Astrocyte of the hippocampus (primary cell): ENCODE measurements around the gene TMEM145.
A peak's percentile ranks its signal among the peaks of the same experiment; 100 is the strongest.
"Not testable (repeated sequence)": the region's sequence is repeated elsewhere in the genome, so short reads cannot be mapped to it uniquely, and the experiment has no call there.

ENCODE experiments used
- DNase-seq: peaks from one replicate; pipeline ENCODE4 v3.0.0; 2011; ENCODE audit warnings: low read depth, low spot score

The TMEM145 gene

GRCh38 chr19:42313840-42314755, 989 bp downstream of the TMEM145 start:
- no peak for DNase-seq

GRCh38 chr19:42315024-42315423, 1.9 kb downstream of the TMEM145 start:
- DNase-seq, result no peak

- DNase-seq, result no peak
These were observed 3.4 kb downstream of the TMEM145 start for GRCh38 chr19:42316223-42317211.

GRCh38 chr19:42317535-42317934, 4.4 kb downstream of the TMEM145 start:
- DNase-seq, result no peak

- DNase-seq, result no peak
These were observed 9.2 kb downstream of the TMEM145 start for GRCh38 chr19:42322305-42322704.

- DNase-seq, result no peak
These were observed 10.4 kb downstream of the TMEM145 start for GRCh38 chr19:42323473-42323851.

GRCh38 chr19:42323852-42324654, 10.9 kb downstream of the TMEM145 start:
- peak; percentile 20 for DNase-seq

GRCh38 chr19:42324655-42325307, 11.7 kb downstream of the TMEM145 start:
- no peak for DNase-seq

GRCh38 chr19:42325308-42325895, 12.3 kb downstream of the TMEM145 start, which contains the start of gene MEGF8:
MEGF8 (plus strand) TSS chr19:42325635; CDS start chr19:42326244, 609 bp downstream.
- DNase-seq, result peak; percentile 100

- peak; percentile 27 for DNase-seq
These were observed 13.0 kb downstream of the TMEM145 start for GRCh38 chr19:42325896-42326771.

GRCh38 chr19:42326969-42327368, 13.9 kb downstream of the TMEM145 start:
- no peak for DNase-seq

GRCh38 chr19:42327381-42327780, 14.3 kb downstream of the TMEM145 start:
- DNase-seq, result no peak

GRCh38 chr19:42328106-42328505, 15.0 kb downstream of the TMEM145 start:
- DNase-seq, result no peak

- DNase-seq, result no peak
These were observed 15.7 kb downstream of the TMEM145 start for GRCh38 chr19:42328854-42329253.

- DNase-seq, result no peak
These were observed 17.2 kb downstream of the TMEM145 start for GRCh38 chr19:42330241-42330711.

- not testable (repeated sequence) for DNase-seq
These were observed 18.2 kb downstream of the TMEM145 start for GRCh38 chr19:42331333-42331732.

- no peak for DNase-seq
These were observed 18.9 kb downstream of the TMEM145 start for GRCh38 chr19:42332059-42332458.

- no peak for DNase-seq
These were observed 19.9 kb downstream of the TMEM145 start for GRCh38 chr19:42333018-42333417.
